ENCODE results near the gene NEDD9.

Gene NEDD9

DNA sequence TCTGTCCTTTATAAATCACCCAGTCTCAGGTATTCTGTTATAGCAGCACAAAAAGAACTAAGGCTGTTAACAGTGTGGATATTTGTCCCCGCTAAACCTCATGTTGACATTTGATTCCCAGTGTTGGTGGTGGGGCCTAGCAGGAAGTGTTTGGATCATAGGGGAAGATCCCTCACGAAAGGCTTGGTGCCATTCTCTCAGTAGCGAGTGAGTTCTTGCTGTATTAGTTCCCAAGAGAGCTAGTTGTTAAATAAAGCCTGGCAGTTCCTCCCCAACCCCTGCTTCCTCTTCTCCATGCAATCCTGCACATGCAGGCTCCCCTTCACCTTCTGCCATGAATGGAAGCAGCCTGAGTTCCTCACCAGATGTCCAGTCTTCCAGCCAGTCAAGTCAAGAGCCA is 91.2 kb downstream of the NEDD9 start:
- TF ChIP-seq CEBPB (IDR thresholded peaks at IDR 0.05) (no peak), YY1 (IDR thresholded peaks at IDR 0.05; ENCODE audit: low read depth) (no peak), EGR1 (IDR thresholded peaks at IDR 0.05) (no peak), ZBTB7A (IDR thresholded peaks at IDR 0.05; ENCODE audit: low read depth) (no peak), CREB1 (IDR thresholded peaks at IDR 0.05; ENCODE audit: low read depth) (no peak), NFIC (IDR thresholded peaks at IDR 0.05) (no peak), TAF1 (IDR thresholded peaks at IDR 0.05; ENCODE audit: low read depth) (no peak)
- TF ChIP-seq, protein P1, sequence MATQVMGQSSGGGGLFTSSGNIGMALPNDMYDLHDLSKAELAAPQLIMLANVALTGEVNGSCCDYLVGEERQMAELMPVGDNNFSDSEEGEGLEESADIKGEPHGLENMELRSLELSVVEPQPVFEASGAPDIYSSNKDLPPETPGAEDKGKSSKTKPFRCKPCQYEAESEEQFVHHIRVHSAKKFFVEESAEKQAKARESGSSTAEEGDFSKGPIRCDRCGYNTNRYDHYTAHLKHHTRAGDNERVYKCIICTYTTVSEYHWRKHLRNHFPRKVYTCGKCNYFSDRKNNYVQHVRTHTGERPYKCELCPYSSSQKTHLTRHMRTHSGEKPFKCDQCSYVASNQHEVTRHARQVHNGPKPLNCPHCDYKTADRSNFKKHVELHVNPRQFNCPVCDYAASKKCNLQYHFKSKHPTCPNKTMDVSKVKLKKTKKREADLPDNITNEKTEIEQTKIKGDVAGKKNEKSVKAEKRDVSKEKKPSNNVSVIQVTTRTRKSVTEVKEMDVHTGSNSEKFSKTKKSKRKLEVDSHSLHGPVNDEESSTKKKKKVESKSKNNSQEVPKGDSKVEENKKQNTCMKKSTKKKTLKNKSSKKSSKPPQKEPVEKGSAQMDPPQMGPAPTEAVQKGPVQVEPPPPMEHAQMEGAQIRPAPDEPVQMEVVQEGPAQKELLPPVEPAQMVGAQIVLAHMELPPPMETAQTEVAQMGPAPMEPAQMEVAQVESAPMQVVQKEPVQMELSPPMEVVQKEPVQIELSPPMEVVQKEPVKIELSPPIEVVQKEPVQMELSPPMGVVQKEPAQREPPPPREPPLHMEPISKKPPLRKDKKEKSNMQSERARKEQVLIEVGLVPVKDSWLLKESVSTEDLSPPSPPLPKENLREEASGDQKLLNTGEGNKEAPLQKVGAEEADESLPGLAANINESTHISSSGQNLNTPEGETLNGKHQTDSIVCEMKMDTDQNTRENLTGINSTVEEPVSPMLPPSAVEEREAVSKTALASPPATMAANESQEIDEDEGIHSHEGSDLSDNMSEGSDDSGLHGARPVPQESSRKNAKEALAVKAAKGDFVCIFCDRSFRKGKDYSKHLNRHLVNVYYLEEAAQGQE (IDR thresholded peaks at IDR 0.05; ENCODE audit: low read depth): no peak

DNA sequence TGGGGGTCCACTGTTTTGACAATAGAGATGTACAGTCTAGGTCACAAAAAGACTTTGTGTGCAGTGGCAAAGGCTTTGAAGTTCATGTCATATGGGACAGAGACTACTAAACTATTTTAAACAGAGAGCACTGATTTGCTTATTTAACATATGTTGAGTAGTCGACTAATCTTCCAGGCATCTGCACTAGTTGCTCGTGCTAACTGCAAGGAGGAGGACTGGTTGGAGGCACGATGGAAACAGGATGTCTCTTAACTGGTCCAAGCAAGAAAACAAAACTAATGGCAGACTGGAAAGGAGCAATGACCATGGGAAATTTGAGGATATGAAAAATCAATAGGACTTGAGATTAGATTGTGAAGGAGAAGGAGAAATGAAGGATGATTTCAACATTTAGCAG is 92.4 kb downstream of the NEDD9 start:
- TF ChIP-seq EP300 (IDR thresholded peaks at IDR 0.05; ENCODE audit: borderline replicate concordance): no peak
- TF ChIP-seq, protein P2, sequence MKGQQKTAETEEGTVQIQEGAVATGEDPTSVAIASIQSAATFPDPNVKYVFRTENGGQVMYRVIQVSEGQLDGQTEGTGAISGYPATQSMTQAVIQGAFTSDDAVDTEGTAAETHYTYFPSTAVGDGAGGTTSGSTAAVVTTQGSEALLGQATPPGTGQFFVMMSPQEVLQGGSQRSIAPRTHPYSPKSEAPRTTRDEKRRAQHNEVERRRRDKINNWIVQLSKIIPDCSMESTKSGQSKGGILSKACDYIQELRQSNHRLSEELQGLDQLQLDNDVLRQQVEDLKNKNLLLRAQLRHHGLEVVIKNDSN (IDR thresholded peaks at IDR 0.05): no peak
- no peak for TF ChIP-seq CREB1 (IDR thresholded peaks at IDR 0.05; ENCODE audit: low read depth)
- no peak for TF ChIP-seq TAF1 (IDR thresholded peaks at IDR 0.05; ENCODE audit: low read depth)
- TF ChIP-seq NFIC (IDR thresholded peaks at IDR 0.05): no peak
- TF ChIP-seq FOXM1 (IDR thresholded peaks at IDR 0.05; ENCODE audit: borderline replicate concordance, low read depth): no peak

DNA sequence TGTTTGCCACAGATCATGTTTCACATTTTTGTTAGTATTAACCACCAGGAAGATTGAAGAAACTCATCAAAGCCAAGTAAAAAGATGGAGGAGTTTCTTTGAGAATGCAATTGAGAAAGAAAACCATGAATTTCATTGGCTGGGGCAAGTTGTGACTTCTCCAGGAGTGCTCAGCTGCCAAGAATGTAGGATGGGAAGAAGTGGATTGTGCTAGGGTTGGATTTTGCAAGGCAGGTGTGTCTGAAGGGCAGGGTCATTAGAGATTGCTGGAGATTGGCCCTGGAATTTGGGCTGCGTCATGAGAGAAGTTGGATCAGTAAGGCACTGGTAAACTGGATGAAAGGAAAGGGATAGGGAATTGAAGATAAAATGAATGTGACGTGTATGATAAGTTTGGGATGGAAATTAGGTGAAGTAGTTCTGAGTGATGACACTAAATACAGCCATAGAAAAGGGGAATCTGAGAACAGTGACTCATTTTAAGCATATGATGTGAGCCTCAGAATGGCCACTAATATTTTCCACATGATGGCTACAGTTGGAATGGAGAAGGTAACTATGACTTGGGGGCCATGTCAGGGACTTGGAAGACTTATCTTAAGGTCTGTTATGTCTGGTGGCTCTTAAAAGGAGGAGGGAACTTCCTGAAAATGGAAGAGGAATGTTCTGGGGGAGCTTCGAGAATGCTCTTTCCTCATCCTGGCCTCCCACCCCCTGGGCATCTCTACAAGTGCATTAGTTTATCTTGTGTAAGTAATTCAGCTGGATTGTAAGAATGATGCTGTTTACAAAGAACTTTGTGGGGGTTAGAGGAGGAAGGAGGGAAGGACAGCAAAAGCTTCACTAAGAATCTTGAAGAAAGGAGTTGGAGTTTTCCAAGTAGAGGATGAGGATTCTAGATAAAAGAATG is 93.2 kb downstream of the NEDD9 start:
- TF ChIP-seq, protein P3, sequence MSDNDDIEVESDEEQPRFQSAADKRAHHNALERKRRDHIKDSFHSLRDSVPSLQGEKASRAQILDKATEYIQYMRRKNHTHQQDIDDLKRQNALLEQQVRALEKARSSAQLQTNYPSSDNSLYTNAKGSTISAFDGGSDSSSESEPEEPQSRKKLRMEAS (IDR thresholded peaks at IDR 0.05): no peak
- TF ChIP-seq, protein P2 (IDR thresholded peaks at IDR 0.05): no peak
- TF ChIP-seq TAF1 (IDR thresholded peaks at IDR 0.05; ENCODE audit: low read depth) (no peak), NFIC (IDR thresholded peaks at IDR 0.05) (no peak), CREB1 (IDR thresholded peaks at IDR 0.05; ENCODE audit: low read depth) (no peak), EP300 (IDR thresholded peaks at IDR 0.05; ENCODE audit: borderline replicate concordance) (no peak), FOXM1 (IDR thresholded peaks at IDR 0.05; ENCODE audit: borderline replicate concordance, low read depth) (no peak), EGR1 (IDR thresholded peaks at IDR 0.05) (no peak), RAD21 (IDR thresholded peaks at IDR 0.05; ENCODE audit: low read depth) (no peak), YY1 (IDR thresholded peaks at IDR 0.05; ENCODE audit: low read depth) (no peak), TCF12 (IDR thresholded peaks at IDR 0.05; ENCODE audit: low read depth) (no peak), CEBPB (IDR thresholded peaks at IDR 0.05) (no peak), TEAD4 (IDR thresholded peaks at IDR 0.05) (no peak)
- TF ChIP-seq, protein P1 (IDR thresholded peaks at IDR 0.05; ENCODE audit: low read depth): no peak

DNA sequence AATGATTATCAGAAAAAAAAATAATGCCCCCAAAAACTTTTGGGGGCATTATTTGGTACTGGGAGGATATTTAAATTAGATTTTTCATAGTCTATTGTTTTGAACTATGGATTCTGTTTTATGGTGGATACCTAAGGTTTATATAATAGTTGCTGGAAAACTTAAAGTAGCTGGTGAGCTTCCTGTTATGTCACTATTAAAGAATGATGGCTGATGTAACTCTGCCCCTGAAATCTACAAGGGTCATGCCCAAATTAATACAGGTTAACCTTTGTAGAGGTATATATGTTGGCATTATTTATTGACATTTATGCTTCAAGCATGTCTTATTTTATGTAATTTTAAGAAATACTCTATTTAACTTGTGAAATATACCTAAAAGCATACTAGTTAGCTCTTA is 95.7 kb downstream of the NEDD9 start:
- TF ChIP-seq, protein P3 (IDR thresholded peaks at IDR 0.05): no peak
- TF ChIP-seq ZBTB7A (IDR thresholded peaks at IDR 0.05; ENCODE audit: low read depth): no peak
- no peak for TF ChIP-seq EGR1 (IDR thresholded peaks at IDR 0.05)
- TF ChIP-seq, protein P1 (IDR thresholded peaks at IDR 0.05; ENCODE audit: low read depth): no peak
- no peak for TF ChIP-seq YY1 (IDR thresholded peaks at IDR 0.05; ENCODE audit: low read depth)
- TF ChIP-seq TEAD4 (IDR thresholded peaks at IDR 0.05): no peak
- no peak for TF ChIP-seq FOXM1 (IDR thresholded peaks at IDR 0.05; ENCODE audit: borderline replicate concordance, low read depth)
- TF ChIP-seq, protein P2 (IDR thresholded peaks at IDR 0.05): no peak
- no peak for TF ChIP-seq TCF12 (IDR thresholded peaks at IDR 0.05; ENCODE audit: low read depth)
- no peak for TF ChIP-seq RAD21 (IDR thresholded peaks at IDR 0.05; ENCODE audit: low read depth)
- TF ChIP-seq CEBPB (IDR thresholded peaks at IDR 0.05): no peak
- no peak for TF ChIP-seq NFIC (IDR thresholded peaks at IDR 0.05)
- TF ChIP-seq CREB1 (IDR thresholded peaks at IDR 0.05; ENCODE audit: low read depth): no peak

All from Ishikawa (cell line).